CD14-positive monocyte (primary cell): ENCODE results near the gene CELF1. TPM values are rescaled to one million over a fixed set of nuclear protein-coding genes. Genes with fewer than 3 reads are reported as not detected.

Source experiments
- DNase-seq, 3 donors: peaks; one replicate each; pipeline ENCODE4 v3.0.0-alpha.2; 2011 to 2022
- H2AFZ ChIP-seq: 2 replicates; pipeline ENCODE4 v1.6.0; 2012; ENCODE audit warnings: mild to moderate bottlenecking, low read depth, low read length, inconsistent platforms; ENCODE audit not compliant: insufficient read depth, poor library complexity, severe bottlenecking
- H3K27ac ChIP-seq, 2 donors: 1 replicate in 1 of 2; 2 replicates in 1 of 2; pipeline ENCODE4 v1.5.1; 2012 to 2013; ENCODE audit warnings: low read length in 2 of 2, control low read depth in 1 of 2, inconsistent platforms in 1 of 2, low read depth in 1 of 2, mild to moderate bottlenecking in 1 of 2
- H3K27me3 ChIP-seq, 2 donors: one replicate each; pipeline versions ENCODE4 v1.6.0 to v1.6.1; 2011 to 2013; ENCODE audit warnings: low read length in 2 of 2; ENCODE audit not compliant: control insufficient read depth in 2 of 2, insufficient read depth in 2 of 2
- H3K36me3 ChIP-seq, 2 donors: replicated peaks in 1 of 2; 1 replicate in 1 of 2; 2 replicates in 1 of 2; pipeline versions ENCODE4 v1.5.1 to v1.6.1; 2012 to 2013; ENCODE audit warnings: low read length in 2 of 2, control low read depth in 1 of 2, inconsistent platforms in 1 of 2, mild to moderate bottlenecking in 1 of 2; ENCODE audit not compliant: insufficient read depth in 2 of 2, control insufficient read depth in 1 of 2
- H3K4me1 ChIP-seq, 2 donors: 1 replicate in 1 of 2; 2 replicates in 1 of 2; pipeline versions ENCODE4 v1.5.1 to v1.6.1; 2012 to 2013; ENCODE audit warnings: low read length in 2 of 2, control low read depth in 1 of 2, inconsistent platforms in 1 of 2, mild to moderate bottlenecking in 1 of 2, moderate library complexity in 1 of 2; ENCODE audit not compliant: insufficient read depth in 2 of 2, control insufficient read depth in 1 of 2
- H3K4me2 ChIP-seq: replicated peaks from 2 replicates; pipeline ENCODE3; 2012; ENCODE audit warnings: low read length, moderate library complexity, mild to moderate bottlenecking; ENCODE audit not compliant: poor library complexity, severe bottlenecking; ENCODE audit errors: extremely low read depth
- H3K4me3 ChIP-seq, 3 experiments: fragments of 200-600 bp in 1 of 3; sonication (generic) in 1 of 3; replicated peaks in 1 of 3; 1 replicate in 2 of 3; 2 replicates in 1 of 3; pipeline ENCODE4 v1.5.1; 2011 to 2013; ENCODE audit warnings: low read length in 3 of 3, mild to moderate bottlenecking in 3 of 3, control low read depth in 2 of 3, low read depth in 2 of 3, inconsistent platforms in 1 of 3, moderate library complexity in 1 of 3
- H3K79me2 ChIP-seq: 2 replicates; pipeline ENCODE4 v1.6.0; 2012; ENCODE audit warnings: mild to moderate bottlenecking, control low read depth, inconsistent platforms, low read length, moderate library complexity; ENCODE audit not compliant: insufficient read depth
- H3K9ac ChIP-seq: 2 replicates; pipeline ENCODE4 v1.6.0; 2017; ENCODE audit warnings: low read length, mild to moderate bottlenecking; ENCODE audit not compliant: insufficient read depth, poor library complexity, severe bottlenecking
- H3K9me3 ChIP-seq, 2 donors: replicated peaks in 1 of 2; 1 replicate in 1 of 2; 2 replicates in 1 of 2; pipeline versions ENCODE4 v1.5.1 to v1.6.1; 2012 to 2013; ENCODE audit warnings: low read length in 2 of 2, control low read depth in 1 of 2; ENCODE audit not compliant: control insufficient read depth in 1 of 2, insufficient read depth in 1 of 2
- H4K20me1 ChIP-seq: 2 replicates; pipeline ENCODE4 v1.6.0; 2012; ENCODE audit warnings: mild to moderate bottlenecking, low read length, control low read depth, moderate library complexity; ENCODE audit not compliant: insufficient read depth
- H3K27ac Mint-ChIP-seq, 7 donors: one replicate each; pipeline ENCODE4 v1.8.0; 2020; ENCODE audit warnings: mild to moderate bottlenecking in 7 of 7, mixed read lengths in 7 of 7, moderate library complexity in 6 of 7, inconsistent platforms in 2 of 7
- H3K27me3 Mint-ChIP-seq, 3 donors: one replicate each; pipeline ENCODE4 v1.8.0; 2021 to 2022; ENCODE audit warnings: low read depth in 3 of 3, mild to moderate bottlenecking in 3 of 3, mixed read lengths in 3 of 3, moderate library complexity in 3 of 3, inconsistent platforms in 1 of 3
- H3K36me3 Mint-ChIP-seq, 2 donors: one replicate each; pipeline ENCODE4 v1.8.0; 2020; ENCODE audit warnings: mixed read lengths in 2 of 2, inconsistent platforms in 1 of 2, mild to moderate bottlenecking in 1 of 2
- H3K4me1 Mint-ChIP-seq: one replicate; pipeline ENCODE4 v1.8.0; 2020; ENCODE audit warnings: mild to moderate bottlenecking, mixed read lengths
- H3K4me3 Mint-ChIP-seq, 2 donors: one replicate each; pipeline ENCODE4 v1.8.0; 2020; ENCODE audit warnings: mild to moderate bottlenecking in 2 of 2, mixed read lengths in 2 of 2, moderate library complexity in 1 of 2
- H3K9me3 Mint-ChIP-seq, 7 donors: one replicate each; pipeline ENCODE4 v1.8.0; 2020 to 2022; ENCODE audit warnings: mixed read lengths in 7 of 7, mild to moderate bottlenecking in 6 of 7, moderate library complexity in 6 of 7, inconsistent platforms in 2 of 7
- WGBS: methylation state at CpG from one replicate; pipeline ENCODE4 v1.1.5; 2013; ENCODE audit warnings: missing lambda C conversion rate; ENCODE audit not compliant: insufficient coverage; 5-methylcytosine and 5-hydroxymethylcytosine counted together
- intact Hi-C, 2 donors: fragments of 100-400 bp; cut with micrococcal nuclease; formaldehyde crosslinking; loops; one replicate each; pipeline versions ENCODE4 v1.15.0 to v1.15.1; 2023
- polyA plus RNA-seq, 3 donors: library from polyadenylated mRNA; depleted of rRNA in 1 of 3; unstranded in 2 of 3; stranded (reverse) in 1 of 3; fragments of 300-500 nt in 2 of 3; fragments of >200 nt in 1 of 3; fragmentation: Illumina TruSeq in 2 of 3; gene quantifications; 1 replicate in 2 of 3; 2 replicates in 1 of 3; pipeline ENCODE4 v1.2.3, GENCODE V29; 2012 to 2021
- TF ChIP-seq, protein P1 (sequence below): fragments of 200-600 bp; IDR thresholded peaks from one replicate; pipeline ENCODE4 v1.8.0; 2022; ENCODE audit warnings: antibody characterized with exemption, mild to moderate bottlenecking

The CELF1 gene
- polyA plus RNA-seq, 3 donors, result 27.2 to 117 (median 39.9) TPM

DNA sequence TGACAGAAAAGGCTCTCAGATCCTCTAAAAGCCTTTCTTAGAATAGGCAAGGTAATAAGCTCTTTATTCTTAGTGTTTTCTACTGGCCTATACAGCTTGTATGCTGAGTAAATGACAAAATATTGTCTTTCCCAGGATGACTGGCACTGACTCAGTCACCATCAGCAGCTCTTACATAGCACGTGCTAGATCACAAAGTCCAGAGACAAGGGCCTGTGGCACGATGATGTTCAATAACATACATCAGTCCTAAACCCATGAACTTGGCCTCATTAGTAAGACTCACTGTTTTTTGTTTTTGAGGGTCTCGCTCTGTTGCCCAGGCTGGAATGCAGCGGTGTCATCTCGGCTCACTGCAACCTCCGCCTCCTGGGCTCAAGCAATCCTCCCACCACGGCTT is 42.7 kb downstream of the CELF1 start:
- Mint-ChIP-seq H3K4me3 (no peak overlapping the region), H3K27ac (peak overlapping the region in 5 of 7 donors; percentile 18 to 87 (median 61)), H3K36me3 (peaks cover 8 to 36% of the 10 kb centered on the region in 2 donors), H3K4me1 (peaks cover 85% of the 10 kb centered on the region), H3K27me3 (no peaks in the 10 kb centered on the region), H3K9me3 (no peaks in the 10 kb centered on the region)
- Histone ChIP-seq H3K36me3 (no peaks in the 10 kb centered on the region), H3K4me1 (peaks cover 81 to 90% of the 10 kb centered on the region in 2 donors), H3K9ac (no peak overlapping the region), H3K79me2 (peaks cover 100% of the 10 kb centered on the region), H2AFZ (no peak overlapping the region), H4K20me1 (peaks cover 84% of the 10 kb centered on the region), H3K4me3 (no peak overlapping the region), H3K27me3 (no peaks in the 10 kb centered on the region), H3K9me3 (no peaks in the 10 kb centered on the region), H3K4me2 (no peak overlapping the region), H3K27ac (peak overlapping the region in 1 of 2 donors; percentile 60)
- intact Hi-C loops, result loop anchor here in 1 of 2 donors (2.0 kb wide), 1 partner anchor 43 kb away; the partner anchor contains the start of gene CELF1
- TF ChIP-seq, protein P1, sequence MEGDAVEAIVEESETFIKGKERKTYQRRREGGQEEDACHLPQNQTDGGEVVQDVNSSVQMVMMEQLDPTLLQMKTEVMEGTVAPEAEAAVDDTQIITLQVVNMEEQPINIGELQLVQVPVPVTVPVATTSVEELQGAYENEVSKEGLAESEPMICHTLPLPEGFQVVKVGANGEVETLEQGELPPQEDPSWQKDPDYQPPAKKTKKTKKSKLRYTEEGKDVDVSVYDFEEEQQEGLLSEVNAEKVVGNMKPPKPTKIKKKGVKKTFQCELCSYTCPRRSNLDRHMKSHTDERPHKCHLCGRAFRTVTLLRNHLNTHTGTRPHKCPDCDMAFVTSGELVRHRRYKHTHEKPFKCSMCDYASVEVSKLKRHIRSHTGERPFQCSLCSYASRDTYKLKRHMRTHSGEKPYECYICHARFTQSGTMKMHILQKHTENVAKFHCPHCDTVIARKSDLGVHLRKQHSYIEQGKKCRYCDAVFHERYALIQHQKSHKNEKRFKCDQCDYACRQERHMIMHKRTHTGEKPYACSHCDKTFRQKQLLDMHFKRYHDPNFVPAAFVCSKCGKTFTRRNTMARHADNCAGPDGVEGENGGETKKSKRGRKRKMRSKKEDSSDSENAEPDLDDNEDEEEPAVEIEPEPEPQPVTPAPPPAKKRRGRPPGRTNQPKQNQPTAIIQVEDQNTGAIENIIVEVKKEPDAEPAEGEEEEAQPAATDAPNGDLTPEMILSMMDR, result no peak
- WGBS, result 100% methylated on average over 2 of the region's 7 CpGs
- peak in 1 of 3 donors; percentile 51 for DNase-seq

GRCh38 chr11:47509077-47509536 is 43.8 kb downstream of the CELF1 start:
- Histone ChIP-seq H2AFZ (no peak overlapping the region), H3K36me3 (no peaks in the 10 kb centered on the region), H3K4me3 (no peak overlapping the region), H3K4me1 (peaks cover 70 to 79% of the 10 kb centered on the region in 2 donors), H3K79me2 (peaks cover 100% of the 10 kb centered on the region), H3K4me2 (peak overlapping the region; percentile 1), H3K9ac (no peak overlapping the region), H4K20me1 (peaks cover 88% of the 10 kb centered on the region), H3K9me3 (no peaks in the 10 kb centered on the region), H3K27me3 (no peaks in the 10 kb centered on the region), H3K27ac (peak overlapping the region; percentile 37 to 60)
- DNase-seq, result no peak
- peaks cover 8 to 44% of the 10 kb centered on the region in 2 donors for H3K36me3 Mint-ChIP-seq
- intact Hi-C loops, result no loop called here
- WGBS, result no CpG with 5 or more reads among the region's 4 CpGs
- H3K9me3 Mint-ChIP-seq, result no peaks in the 10 kb centered on the region
- H3K27ac Mint-ChIP-seq, result peak overlapping the region; percentile 58 to 92 (median 83)
- H3K4me3 Mint-ChIP-seq, result peak overlapping the region; percentile 9 to 53
- no peaks in the 10 kb centered on the region for H3K27me3 Mint-ChIP-seq
- H3K4me1 Mint-ChIP-seq, result peaks cover 75% of the 10 kb centered on the region
- TF ChIP-seq, protein P1, result no peak
